Fibroblast of villous mesenchyme (primary cell): ENCODE data around the gene VCAN. TPM values are rescaled to one million over a fixed set of nuclear protein-coding genes. Genes with fewer than 3 reads are reported as not detected.

Source experiments
- DNase-seq: peaks from one replicate; pipeline ENCODE4 v3.0.0-alpha.2; 2010; ENCODE audit warnings: low read depth
- H3K4me3 ChIP-seq: 2 replicates; pipeline ENCODE4 v1.5.1; 2011; ENCODE audit warnings: low read depth, mild to moderate bottlenecking, low read length
- total RNA-seq: library from RNA; depleted of rRNA; stranded (reverse); fragments of >200 nt; gene quantifications from 2 replicates; pipeline ENCODE4 v1.2.3, GENCODE V29; 2012
- TF ChIP-seq, protein P1 (sequence below): IDR thresholded peaks from 2 replicates; pipeline ENCODE4 v1.5.1; 2012; ENCODE audit warnings: low read depth, mild to moderate bottlenecking, low read length; ENCODE audit not compliant: insufficient read depth

VCAN gene
- total RNA-seq, 1 donor: 490 TPM

DNA sequence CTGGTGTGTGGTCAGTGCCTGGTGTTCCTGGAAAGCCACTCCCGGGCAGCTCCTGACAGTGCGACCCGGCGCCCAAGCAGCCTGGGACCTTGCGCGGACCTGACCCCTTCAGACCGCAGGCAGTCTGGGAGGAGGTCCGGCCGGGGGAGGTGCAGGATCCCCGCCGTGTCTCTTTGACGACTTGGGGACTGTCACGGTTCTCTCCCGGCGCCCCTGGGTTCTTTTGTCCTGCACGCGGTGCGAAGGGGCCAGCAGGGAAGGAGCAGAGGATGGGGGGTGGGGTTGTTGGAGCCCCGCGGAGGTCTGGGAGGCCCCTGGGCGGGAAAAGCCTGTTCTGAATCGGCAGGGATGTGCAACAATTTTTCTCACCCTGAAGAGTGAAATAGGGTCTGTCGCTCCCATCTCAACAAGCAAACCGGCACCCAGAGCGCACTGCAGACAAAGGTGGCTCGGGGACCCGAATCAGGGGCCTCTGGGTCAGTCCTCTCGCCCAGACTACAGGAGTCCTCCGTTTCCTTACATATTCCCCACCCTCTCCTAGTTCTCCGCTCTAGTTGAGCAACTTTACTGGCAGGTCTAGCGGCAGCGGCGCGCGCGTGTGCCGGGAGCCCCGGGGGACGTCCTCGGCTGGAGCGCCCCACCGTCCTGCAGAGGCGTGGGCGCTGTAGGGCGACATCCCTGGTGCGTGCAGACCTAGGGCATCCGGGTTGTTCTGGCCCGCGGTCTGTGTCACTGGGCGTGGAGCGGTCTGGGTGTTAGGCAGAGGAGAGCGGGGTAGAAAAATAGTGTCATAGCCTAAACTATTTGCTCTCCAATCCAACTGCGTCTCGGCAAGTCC, 1.2 kb downstream of the VCAN start:
- TF ChIP-seq, protein P1, sequence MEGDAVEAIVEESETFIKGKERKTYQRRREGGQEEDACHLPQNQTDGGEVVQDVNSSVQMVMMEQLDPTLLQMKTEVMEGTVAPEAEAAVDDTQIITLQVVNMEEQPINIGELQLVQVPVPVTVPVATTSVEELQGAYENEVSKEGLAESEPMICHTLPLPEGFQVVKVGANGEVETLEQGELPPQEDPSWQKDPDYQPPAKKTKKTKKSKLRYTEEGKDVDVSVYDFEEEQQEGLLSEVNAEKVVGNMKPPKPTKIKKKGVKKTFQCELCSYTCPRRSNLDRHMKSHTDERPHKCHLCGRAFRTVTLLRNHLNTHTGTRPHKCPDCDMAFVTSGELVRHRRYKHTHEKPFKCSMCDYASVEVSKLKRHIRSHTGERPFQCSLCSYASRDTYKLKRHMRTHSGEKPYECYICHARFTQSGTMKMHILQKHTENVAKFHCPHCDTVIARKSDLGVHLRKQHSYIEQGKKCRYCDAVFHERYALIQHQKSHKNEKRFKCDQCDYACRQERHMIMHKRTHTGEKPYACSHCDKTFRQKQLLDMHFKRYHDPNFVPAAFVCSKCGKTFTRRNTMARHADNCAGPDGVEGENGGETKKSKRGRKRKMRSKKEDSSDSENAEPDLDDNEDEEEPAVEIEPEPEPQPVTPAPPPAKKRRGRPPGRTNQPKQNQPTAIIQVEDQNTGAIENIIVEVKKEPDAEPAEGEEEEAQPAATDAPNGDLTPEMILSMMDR: no peak
- DNase-seq: peak; percentile 36
- peak overlapping the region; percentile 83 for H3K4me3 ChIP-seq

DNA sequence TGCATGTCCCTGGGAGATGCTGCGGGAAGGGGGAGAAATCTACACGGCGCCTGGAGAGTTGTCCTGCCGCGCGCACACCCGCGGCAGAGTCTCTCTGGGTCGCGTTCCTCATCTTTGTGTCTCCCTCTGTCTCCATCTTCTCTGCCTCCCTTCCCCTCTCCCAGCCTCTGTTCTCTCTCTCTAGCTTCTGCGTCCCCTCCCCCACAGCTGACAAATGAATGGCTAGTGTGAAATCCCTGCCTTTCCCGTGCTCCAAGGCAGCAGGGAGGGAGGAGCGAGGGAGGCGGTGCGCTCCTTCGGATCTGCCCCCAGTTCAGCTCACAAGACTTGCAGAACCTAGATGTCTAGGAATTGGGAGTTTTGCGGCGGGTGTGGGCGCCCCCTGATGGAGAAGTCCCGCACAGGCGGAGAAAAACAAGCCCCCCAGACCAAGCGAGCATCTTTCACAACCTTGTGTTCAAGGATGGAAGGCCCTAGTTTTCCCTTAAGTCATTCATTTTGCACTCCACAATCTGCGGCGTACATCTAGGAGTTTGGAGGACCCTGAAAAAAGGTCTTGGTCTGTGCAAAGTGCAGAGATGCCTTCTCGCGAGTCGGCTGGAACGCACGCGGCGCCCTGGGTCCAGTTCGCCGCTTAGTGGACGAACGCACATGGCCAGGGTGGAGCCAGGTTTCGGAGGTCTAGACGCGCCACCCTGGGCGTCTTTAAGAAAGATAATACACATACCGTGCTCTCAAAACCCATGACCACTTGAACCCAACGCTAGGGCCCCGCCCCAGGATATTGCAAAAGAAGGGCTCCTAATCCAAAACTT, 2.0 kb downstream of the VCAN start:
- H3K4me3 ChIP-seq: peak overlapping the region; percentile 83
- DNase-seq: peak; percentile 99
- TF ChIP-seq, protein P1: peak; percentile 88

DNA sequence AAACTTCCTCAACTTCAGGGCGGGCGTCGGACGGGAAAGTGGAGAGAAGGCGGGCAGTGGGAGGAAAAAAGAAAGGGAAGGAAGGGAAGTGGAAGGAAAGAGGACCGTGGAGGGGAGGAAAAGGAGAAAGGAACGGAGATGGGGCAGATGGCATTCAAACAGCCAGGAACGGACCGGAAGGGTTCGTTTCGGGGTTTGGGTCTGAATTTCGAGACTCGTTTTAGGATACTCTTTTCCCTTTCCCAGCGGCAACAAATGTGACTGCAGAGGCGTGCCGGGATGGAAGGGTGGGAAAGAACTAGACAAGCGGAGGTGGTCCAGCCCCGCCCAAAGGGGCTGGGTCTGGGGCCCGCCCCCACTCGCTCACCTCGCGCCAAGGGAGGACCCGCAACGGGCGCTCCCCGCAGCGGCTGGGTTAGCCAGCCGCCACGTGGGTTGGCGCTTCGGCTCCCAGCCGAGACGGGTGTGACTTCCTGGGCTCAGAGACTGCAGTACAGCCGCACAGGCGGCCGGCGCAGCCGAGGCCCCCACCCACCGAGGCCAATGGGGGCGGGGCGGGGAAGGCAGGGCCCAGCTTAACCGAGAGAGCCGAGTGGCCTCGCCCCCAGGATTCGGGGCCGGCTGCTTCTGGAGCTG, 2.7 kb downstream of the VCAN start:
- H3K4me3 ChIP-seq: peak overlapping the region; percentile 83
- TF ChIP-seq, protein P1: no peak
- DNase-seq: peak; percentile 93

- TF ChIP-seq, protein P1: no peak
- no peak for DNase-seq
- H3K4me3 ChIP-seq: peak overlapping the region; percentile 83
These were observed 3.4 kb downstream of the VCAN start for GRCh38 chr5:83474991-83475390.

DNA sequence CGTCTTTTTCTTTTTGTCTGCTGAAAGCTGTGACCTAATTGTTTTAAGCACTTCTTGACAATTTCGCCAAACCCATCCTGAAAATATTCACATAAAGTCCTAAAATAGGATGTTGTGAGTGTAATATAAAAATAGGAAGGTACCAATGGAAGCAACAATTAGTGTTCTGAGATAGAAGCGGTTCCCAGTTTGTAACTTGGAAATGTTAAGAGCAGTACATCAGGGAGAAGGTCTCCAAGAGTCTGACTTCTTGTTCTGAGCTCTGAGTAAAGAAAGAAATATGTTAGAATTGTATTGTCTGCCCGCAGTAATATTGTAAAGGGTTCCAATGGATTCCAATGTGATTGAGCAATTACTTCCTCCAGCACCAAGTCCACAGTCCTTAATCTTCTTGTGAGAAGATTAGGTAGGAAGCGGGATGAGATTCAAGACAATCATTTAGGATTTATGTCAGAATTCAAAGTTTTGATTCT, 3.9 kb downstream of the VCAN start:
- DNase-seq: peak; percentile 92
- TF ChIP-seq, protein P1: no peak
- peak overlapping the region; percentile 83 for H3K4me3 ChIP-seq

GRCh38 chr5:83475935-83476814, 4.6 kb downstream of the VCAN start:
- TF ChIP-seq, protein P1: no peak
- peak overlapping the region; percentile 83 for H3K4me3 ChIP-seq
- DNase-seq: peak; percentile 83
